Measurements from ENCODE around the gene RBMS3.

The RBMS3 gene

DNA sequence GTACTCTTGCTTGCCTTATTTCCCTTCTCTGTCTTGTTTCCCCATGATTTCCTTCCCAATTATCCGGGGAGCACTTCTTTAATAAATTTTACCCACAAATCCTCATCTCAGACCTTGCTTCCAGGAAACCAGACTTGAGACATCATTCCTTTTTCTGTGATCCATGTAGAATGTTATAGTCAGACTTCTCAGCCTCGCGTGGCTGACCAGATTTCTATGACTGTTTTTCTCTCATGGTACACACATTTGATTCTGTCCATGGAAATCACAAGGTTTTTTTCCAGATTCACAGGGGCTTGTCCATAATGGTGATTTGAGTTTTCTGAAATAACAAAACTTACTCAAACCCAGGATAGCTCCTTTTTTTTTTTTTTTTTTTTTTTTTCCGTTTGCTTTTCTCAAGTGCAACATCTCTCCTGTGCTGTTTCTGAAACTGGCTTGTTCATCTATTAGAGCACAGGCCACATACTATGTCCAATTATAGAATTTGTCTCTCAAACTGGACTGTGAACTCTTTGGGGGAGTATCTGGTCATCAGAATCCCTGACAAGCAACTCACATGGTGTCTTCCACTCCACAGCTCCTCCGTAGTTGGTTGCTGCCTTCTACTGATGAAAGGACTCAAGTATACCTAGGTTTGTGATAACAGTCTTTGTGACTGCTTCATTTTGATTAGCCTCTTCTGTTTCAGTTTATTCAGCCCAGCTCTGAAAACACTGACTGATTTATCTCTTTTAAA is 50.8 kb downstream of the RBMS3 start:
- Mint-ChIP-seq H3K36me3 (ENCODE audit: low read depth) (no peaks in the 10 kb centered on the region), H3K27me3 (ENCODE audit: low read depth) (peaks cover 7% of the 10 kb centered on the region), H3K4me3 (no peak overlapping the region), H3K9me3 (no peaks in the 10 kb centered on the region), H3K27ac (no peak overlapping the region), H3K4me1 (ENCODE audit: low read depth) (no peaks in the 10 kb centered on the region)

DNA sequence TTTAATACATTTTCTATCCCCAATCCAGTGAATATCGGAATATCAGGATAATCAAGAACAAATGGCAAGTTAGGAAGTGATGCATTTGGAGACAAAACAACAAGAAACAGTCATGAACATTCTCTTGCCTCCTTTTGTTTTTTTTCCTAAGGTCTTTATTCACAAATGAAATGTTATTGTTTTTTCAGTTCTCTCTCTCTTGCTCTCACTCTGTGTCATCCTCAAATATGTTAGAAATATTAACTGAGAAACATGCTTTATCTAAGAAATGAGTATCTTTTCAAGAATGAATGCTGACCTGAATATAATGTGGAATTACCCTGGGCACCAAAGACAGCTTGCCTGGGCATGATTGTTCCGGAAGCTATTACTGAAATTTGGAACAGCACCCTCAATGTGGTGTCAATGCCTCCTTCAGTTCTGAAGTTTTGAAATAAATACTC is 51.3 kb downstream of the RBMS3 start:
- Mint-ChIP-seq H3K27me3 (ENCODE audit: low read depth) (peaks cover 7% of the 10 kb centered on the region), H3K4me3 (no peak overlapping the region)

DNA sequence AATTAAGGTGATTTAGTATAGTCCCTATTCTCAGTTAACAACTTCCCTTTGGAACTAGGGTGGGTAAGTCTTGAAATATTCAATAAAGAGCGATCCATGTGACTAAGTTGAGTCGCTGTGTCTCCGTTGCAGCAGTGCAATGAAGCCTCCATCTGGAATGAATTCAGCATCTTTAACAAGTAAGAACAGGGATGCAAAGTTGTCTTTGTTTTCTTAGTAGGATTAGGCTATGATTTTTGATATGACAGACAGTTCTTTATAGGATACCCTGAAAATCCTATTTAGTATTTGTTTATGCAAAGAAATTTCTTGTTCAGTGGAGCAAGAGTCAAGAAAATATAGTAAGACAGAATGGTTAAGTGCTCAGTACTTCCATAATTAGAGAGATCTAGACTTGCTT is 52.7 kb downstream of the RBMS3 start:
- peaks cover 7% of the 10 kb centered on the region for H3K27me3 Mint-ChIP-seq (ENCODE audit: low read depth)
- H3K9me3 Mint-ChIP-seq, result no peaks in the 10 kb centered on the region
- no peak overlapping the region for H3K27ac Mint-ChIP-seq
- no peak overlapping the region for H3K4me3 Mint-ChIP-seq
- H3K4me1 Mint-ChIP-seq (ENCODE audit: low read depth), result no peaks in the 10 kb centered on the region
- H3K36me3 Mint-ChIP-seq (ENCODE audit: low read depth), result no peaks in the 10 kb centered on the region

More for the DNA sequence above, 51.3 kb downstream of the RBMS3 start:
- no peaks in the 10 kb centered on the region for H3K36me3 Mint-ChIP-seq (ENCODE audit: low read depth)
- H3K4me1 Mint-ChIP-seq (ENCODE audit: low read depth), result no peaks in the 10 kb centered on the region
- no peak overlapping the region for H3K27ac Mint-ChIP-seq
- no peaks in the 10 kb centered on the region for H3K9me3 Mint-ChIP-seq

DNA sequence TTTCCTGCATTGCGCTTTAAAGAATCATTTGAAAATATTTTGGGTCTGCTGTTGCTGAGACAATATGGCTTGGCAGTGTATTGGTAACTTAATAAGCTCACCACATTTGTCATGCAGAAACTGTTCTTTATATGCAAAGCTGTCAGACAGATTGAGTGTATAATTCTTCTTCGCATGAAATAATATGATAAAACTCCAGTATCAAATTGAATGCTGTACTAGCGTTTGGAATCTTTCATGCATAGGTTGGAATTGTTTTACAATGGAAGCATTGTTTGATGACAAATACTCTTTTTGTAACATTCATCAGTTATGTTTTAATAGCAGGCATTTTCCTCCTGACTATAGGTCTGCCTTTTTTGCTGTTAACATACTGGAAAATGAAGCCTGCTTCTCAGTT is 53.8 kb downstream of the RBMS3 start:
- H3K4me1 Mint-ChIP-seq (ENCODE audit: low read depth), result no peaks in the 10 kb centered on the region
- no peaks in the 10 kb centered on the region for H3K36me3 Mint-ChIP-seq (ENCODE audit: low read depth)
- H3K9me3 Mint-ChIP-seq, result no peaks in the 10 kb centered on the region
- H3K4me3 Mint-ChIP-seq, result no peak overlapping the region
- peaks cover 7% of the 10 kb centered on the region for H3K27me3 Mint-ChIP-seq (ENCODE audit: low read depth)
- no peak overlapping the region for H3K27ac Mint-ChIP-seq

DNA sequence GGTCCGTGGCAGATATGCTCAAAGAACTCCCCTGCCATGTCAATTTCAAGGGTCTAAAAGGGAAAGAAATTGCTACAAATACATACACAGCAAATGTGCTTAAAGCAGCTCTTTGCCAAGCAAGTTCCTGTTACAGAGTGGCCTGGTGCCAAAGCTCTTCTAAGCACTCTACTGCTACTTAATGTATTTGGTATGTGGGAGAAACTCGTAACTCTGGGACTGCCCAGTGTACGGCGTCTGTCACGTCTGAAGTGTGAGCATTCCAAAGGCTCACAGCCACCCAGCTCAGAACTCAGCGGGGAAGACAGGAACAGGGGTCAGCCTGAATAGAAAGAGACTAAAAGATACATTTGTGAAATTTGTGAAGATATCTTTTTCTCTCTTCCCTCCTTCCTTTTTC is 54.6 kb downstream of the RBMS3 start:
- H3K27me3 Mint-ChIP-seq (ENCODE audit: low read depth), result peaks cover 7% of the 10 kb centered on the region
- H3K27ac Mint-ChIP-seq, result no peak overlapping the region
- no peak overlapping the region for H3K4me3 Mint-ChIP-seq
- H3K9me3 Mint-ChIP-seq, result no peaks in the 10 kb centered on the region
- H3K36me3 Mint-ChIP-seq (ENCODE audit: low read depth), result no peaks in the 10 kb centered on the region
- no peaks in the 10 kb centered on the region for H3K4me1 Mint-ChIP-seq (ENCODE audit: low read depth)

DNA sequence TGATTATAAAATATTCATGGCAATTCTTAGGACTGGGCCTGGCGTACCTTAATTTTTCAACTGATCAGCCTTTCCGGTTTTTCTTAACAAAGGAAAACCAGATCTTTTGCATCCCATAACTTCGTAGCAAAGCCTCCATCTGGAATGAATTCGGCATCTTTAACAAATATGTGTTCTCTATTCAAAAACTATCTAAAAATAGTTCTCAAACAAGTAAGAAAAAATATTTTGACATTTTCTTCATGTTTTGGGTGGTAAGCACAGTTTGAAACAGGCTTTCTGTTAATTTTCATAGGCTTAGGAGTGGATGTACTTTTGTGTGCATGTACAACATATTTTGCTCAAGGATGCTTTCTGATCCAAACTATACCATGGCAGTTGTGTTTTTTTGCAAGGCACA is 55.1 kb downstream of the RBMS3 start:
- Mint-ChIP-seq H3K9me3 (no peaks in the 10 kb centered on the region), H3K4me1 (ENCODE audit: low read depth) (no peaks in the 10 kb centered on the region), H3K27me3 (ENCODE audit: low read depth) (peaks cover 7% of the 10 kb centered on the region), H3K36me3 (ENCODE audit: low read depth) (no peaks in the 10 kb centered on the region), H3K27ac (no peak overlapping the region), H3K4me3 (no peak overlapping the region)

DNA sequence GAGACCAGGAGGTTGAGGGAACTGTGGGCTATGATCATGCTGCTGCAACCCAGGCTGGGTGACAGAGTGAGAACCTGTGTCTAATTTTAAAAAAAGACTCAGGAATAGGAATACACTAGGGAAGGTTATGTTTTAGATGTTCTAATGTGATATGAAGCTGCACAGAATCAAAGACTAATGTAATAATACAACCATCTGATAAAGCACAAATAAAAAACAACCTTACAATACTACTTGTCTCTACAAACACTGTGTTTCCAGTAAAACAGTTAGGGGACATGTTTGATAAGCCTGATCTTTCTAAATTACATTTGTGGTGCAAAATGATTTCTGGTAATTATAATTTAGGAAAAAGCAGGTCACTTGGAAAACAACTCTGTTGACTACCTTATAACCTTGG is 56.7 kb downstream of the RBMS3 start:
- H3K27ac Mint-ChIP-seq, result no peak overlapping the region
- no peak overlapping the region for H3K4me3 Mint-ChIP-seq
- no peaks in the 10 kb centered on the region for H3K4me1 Mint-ChIP-seq (ENCODE audit: low read depth)
- H3K27me3 Mint-ChIP-seq (ENCODE audit: low read depth), result peaks cover 8% of the 10 kb centered on the region
- H3K36me3 Mint-ChIP-seq (ENCODE audit: low read depth), result no peaks in the 10 kb centered on the region
- no peaks in the 10 kb centered on the region for H3K9me3 Mint-ChIP-seq

DNA sequence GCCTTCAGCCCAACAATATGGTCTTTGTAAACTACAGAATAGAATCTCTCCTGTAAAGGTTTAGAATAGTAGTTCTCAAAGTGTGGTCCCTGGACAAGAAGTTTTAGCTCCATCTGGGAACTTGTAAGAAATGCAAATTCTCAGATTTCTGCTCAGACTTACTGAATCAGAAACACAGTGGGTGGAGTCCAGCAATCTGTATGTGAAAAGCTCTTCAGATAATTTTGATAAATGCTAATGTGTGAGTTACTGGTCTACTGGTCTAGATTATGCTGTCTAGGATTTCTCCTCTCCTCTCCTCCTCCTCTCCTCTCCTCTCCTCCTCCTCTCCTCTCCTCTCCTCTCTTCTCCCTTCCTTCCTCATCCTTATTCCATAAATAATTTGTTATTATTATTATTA is 57.5 kb downstream of the RBMS3 start:
- no peak overlapping the region for H3K4me3 Mint-ChIP-seq
- H3K4me1 Mint-ChIP-seq (ENCODE audit: low read depth), result no peaks in the 10 kb centered on the region
- H3K9me3 Mint-ChIP-seq, result no peaks in the 10 kb centered on the region
- H3K27me3 Mint-ChIP-seq (ENCODE audit: low read depth), result peaks cover 8% of the 10 kb centered on the region
- H3K36me3 Mint-ChIP-seq (ENCODE audit: low read depth), result no peaks in the 10 kb centered on the region
- no peak overlapping the region for H3K27ac Mint-ChIP-seq

DNA sequence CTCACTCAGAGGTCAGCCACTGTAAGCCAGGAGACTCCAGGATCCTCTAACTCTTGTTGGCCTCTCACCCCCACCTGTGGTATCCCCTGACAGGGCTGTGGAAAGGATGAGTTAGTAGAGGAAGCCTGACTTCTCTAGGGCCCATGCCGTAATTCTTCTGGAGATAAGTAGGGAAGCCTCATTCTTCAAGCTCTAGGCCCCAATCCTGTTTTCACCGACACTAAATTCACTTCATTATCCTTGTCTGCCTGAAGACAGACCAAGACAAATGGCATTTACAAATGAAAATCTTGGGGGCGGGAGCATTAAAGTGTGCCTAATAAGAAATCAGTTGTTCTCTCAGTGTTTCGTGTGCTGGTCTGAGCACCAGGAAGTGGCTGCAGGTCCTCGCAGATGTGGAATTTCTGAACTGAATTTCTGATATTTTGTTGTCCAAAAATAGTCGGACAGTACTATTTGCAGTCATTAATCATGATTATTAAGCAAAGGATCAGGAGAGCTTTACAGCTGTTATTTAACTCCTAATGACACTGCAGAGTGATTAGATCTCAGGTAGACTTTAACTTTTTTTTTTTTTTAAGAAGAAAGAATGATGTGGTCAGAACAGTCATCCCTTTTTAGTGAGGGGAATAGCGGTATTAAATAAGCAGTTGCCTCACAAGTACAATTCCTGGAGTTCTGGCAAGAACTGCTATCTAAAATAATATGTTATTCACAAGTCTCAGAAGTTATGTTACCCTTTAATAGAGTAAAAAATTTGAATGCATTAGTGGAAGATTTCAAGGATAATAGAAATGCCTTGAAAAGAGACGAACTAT is 58.4 kb downstream of the RBMS3 start:
- Mint-ChIP-seq H3K36me3 (ENCODE audit: low read depth) (no peaks in the 10 kb centered on the region), H3K4me3 (no peak overlapping the region), H3K27me3 (ENCODE audit: low read depth) (peaks cover 5% of the 10 kb centered on the region), H3K9me3 (no peaks in the 10 kb centered on the region), H3K4me1 (ENCODE audit: low read depth) (no peaks in the 10 kb centered on the region), H3K27ac (no peak overlapping the region)

DNA sequence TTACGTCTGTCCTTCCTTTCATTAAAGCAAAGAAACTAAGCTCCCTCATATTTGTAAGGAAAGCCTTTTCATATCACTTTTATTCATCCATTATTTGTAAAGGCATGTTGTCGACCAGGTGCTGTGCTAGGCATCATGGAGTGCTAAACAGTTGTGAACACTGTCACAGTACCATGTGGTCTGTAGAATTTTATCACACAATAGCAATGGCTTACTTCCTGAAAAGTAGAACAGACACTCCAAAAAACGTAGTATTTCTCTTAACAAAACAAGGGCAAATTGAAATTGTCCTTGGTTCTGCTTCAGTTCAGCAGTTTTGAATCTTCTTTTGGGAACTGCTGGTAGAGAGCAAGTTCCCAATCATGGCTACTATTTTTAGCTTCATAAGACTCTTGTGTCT is 63.3 kb downstream of the RBMS3 start:
- no peak overlapping the region for H3K27ac Mint-ChIP-seq
- H3K4me3 Mint-ChIP-seq, result no peak overlapping the region
- H3K36me3 Mint-ChIP-seq (ENCODE audit: low read depth), result no peaks in the 10 kb centered on the region
- H3K4me1 Mint-ChIP-seq (ENCODE audit: low read depth), result no peaks in the 10 kb centered on the region
- no peaks in the 10 kb centered on the region for H3K9me3 Mint-ChIP-seq
- peaks cover 5% of the 10 kb centered on the region for H3K27me3 Mint-ChIP-seq (ENCODE audit: low read depth)

DNA sequence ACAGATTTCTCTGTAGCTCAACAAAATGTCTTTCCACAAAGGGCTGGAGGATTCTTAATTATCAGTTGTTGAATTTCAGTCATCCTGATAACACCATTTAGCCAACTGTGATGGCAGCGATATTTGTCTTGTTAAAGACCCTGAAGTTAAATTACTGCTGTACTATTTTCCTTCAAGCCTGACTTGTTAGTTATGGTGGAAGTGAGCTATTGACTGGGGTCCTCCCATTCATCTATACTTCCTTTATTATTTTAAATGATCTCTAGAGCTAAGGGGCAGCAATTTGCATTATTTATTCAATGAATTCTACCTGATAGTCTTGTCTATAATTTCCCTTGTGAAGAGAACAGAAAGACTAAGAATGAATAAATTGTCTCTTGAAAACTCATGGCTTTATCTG is 64.1 kb downstream of the RBMS3 start:
- Mint-ChIP-seq H3K36me3 (ENCODE audit: low read depth) (no peaks in the 10 kb centered on the region), H3K9me3 (no peaks in the 10 kb centered on the region), H3K27ac (no peak overlapping the region), H3K4me1 (ENCODE audit: low read depth) (no peaks in the 10 kb centered on the region), H3K27me3 (ENCODE audit: low read depth) (peaks cover 5% of the 10 kb centered on the region), H3K4me3 (no peak overlapping the region)

DNA sequence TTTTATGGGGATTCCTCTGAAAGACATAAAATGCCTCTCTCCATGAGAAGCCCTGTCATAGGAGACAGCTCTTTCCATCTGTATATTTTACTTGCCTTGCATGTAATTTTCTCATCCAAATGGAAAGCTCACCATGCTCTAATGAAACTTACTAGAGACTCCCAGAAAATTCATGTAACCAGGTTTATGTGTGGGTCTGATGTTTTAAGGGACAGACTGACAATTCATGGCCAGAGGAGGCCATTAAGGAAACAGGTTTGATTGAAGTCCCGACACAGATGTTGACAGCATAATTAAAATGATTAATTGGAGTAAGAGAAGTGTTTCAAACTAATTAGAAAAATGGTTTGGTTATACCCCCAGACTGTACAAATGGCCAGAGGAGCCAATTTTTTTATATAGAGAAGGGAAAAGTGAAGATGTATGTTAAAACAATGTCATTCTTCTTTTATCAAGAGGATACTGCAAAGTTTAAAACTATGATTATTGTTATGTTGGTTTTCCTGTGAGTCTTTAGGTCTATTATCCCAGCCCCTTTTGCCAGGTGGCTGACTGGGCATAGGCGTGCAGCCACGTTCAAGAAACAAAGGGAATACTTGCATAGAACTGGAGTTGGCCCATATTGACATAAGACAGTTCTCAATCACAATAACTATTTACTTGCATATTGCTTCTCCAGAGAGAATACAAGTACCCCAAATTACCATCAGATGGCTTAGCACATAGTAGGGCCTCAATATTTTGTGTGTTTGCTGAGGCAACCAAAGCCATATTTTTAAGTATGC is 64.8 kb downstream of the RBMS3 start:
- Mint-ChIP-seq H3K9me3 (no peaks in the 10 kb centered on the region), H3K36me3 (ENCODE audit: low read depth) (no peaks in the 10 kb centered on the region), H3K4me3 (no peak overlapping the region), H3K27ac (no peak overlapping the region), H3K27me3 (ENCODE audit: low read depth) (peaks cover 5% of the 10 kb centered on the region), H3K4me1 (ENCODE audit: low read depth) (no peaks in the 10 kb centered on the region)

DNA sequence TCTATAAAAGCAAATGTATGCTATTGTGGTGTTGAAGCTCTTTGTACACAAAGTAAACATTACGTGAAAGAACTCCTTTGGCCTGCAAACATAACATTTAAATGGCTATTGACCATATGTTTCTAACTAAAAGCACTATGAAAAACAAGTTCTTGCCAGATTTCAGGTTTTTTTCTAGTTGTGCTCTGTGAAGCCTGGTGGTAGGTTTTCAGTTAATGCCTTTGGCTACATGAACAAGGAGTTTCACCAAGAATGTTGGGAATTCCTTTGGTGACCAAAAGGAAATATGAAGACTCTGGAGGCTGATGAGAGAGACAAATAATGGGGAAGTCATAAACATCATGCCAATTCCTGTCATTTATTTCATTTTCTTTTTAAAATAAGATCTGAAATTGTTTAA is 66.0 kb downstream of the RBMS3 start:
- H3K36me3 Mint-ChIP-seq (ENCODE audit: low read depth), result no peaks in the 10 kb centered on the region
- no peaks in the 10 kb centered on the region for H3K9me3 Mint-ChIP-seq
- H3K4me3 Mint-ChIP-seq, result no peak overlapping the region
- H3K27me3 Mint-ChIP-seq (ENCODE audit: low read depth), result peaks cover 3% of the 10 kb centered on the region
- H3K4me1 Mint-ChIP-seq (ENCODE audit: low read depth), result no peaks in the 10 kb centered on the region
- no peak overlapping the region for H3K27ac Mint-ChIP-seq

DNA sequence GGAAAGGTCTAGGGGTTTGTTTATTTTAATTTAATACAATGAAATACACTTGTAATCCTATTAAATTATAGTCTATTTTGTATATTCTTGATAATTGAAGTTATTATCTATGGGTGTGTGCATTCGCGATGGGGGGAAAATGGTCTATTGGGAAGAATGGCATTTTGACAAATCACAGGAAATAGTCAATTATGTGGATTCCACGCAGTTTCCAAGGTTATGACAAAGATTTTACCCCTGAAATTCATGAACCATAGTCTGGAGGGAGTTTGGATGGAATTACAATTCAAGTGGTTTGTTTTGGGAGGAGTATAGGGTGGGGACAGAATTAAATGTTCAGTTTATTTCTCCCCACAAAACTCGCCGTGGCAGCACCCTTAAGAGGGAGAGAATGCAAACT is 66.5 kb downstream of the RBMS3 start:
- no peak overlapping the region for H3K4me3 Mint-ChIP-seq
- no peaks in the 10 kb centered on the region for H3K4me1 Mint-ChIP-seq (ENCODE audit: low read depth)
- no peaks in the 10 kb centered on the region for H3K36me3 Mint-ChIP-seq (ENCODE audit: low read depth)
- no peak overlapping the region for H3K27ac Mint-ChIP-seq
- H3K27me3 Mint-ChIP-seq (ENCODE audit: low read depth), result no peaks in the 10 kb centered on the region
- H3K9me3 Mint-ChIP-seq, result no peaks in the 10 kb centered on the region

DNA sequence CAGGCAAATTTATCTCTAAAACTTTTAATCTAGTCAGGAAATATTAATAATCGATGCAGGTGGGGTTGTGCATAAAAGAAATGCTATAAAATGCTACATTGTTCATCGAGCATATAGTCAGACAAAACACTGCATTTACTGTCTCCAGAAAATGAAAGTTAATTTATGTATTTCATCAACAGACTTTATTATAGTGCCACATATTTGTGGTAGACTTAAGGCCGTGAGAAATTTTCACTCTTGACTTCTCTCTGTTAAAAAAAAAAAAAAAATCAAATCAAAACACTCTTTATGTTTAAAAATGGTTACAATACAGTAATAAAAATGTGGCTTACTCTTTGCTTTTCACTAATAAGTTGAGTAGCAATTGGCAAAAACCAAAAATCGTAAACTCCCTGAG is 67.4 kb downstream of the RBMS3 start:
- Mint-ChIP-seq H3K27ac (no peak overlapping the region), H3K4me3 (no peak overlapping the region), H3K9me3 (no peaks in the 10 kb centered on the region), H3K36me3 (ENCODE audit: low read depth) (no peaks in the 10 kb centered on the region), H3K4me1 (ENCODE audit: low read depth) (no peaks in the 10 kb centered on the region), H3K27me3 (ENCODE audit: low read depth) (no peaks in the 10 kb centered on the region)

All from T-helper 1 cell treated with Interleukin-12 subunit alpha and Interleukin-12 subunit beta and Interleukin-4 antibody, amounts not matched to agents 30 μg/mL and 1 μg/mL, for 36 hours (primary cell).